Measurements from ENCODE around the gene SLC66A2.

Gene SLC66A2

GRCh38 chr18:79917169-79917852 is 34.1 kb downstream of the SLC66A2 start:
- no peak for ATAC-seq
- TF ChIP-seq ZFP30 (CRISPR knock-in tag; IDR thresholded peaks at IDR 0.05) (no peak), RARB (CRISPR knock-in tag; IDR thresholded peaks at IDR 0.05) (no peak), PPARA (CRISPR knock-in tag; IDR thresholded peaks at IDR 0.05; ENCODE audit: borderline replicate concordance) (no peak), CREB5 (CRISPR knock-in tag; IDR thresholded peaks at IDR 0.05; ENCODE audit: low read depth) (no peak), ISL1 (CRISPR knock-in tag; IDR thresholded peaks at IDR 0.05) (no peak), ZC3H10 (CRISPR knock-in tag; IDR thresholded peaks at IDR 0.05) (no peak), ESRRG (CRISPR knock-in tag; IDR thresholded peaks at IDR 0.05) (no peak), ZNF565 (CRISPR knock-in tag; conservative IDR thresholded peaks at IDR 0.05; ENCODE audit: low read depth) (no peak), CSDC2 (CRISPR knock-in tag; IDR thresholded peaks at IDR 0.05) (no peak), ZFP3 (CRISPR knock-in tag; IDR thresholded peaks at IDR 0.05) (no peak), PATZ1 (CRISPR knock-in tag; IDR thresholded peaks at IDR 0.05; ENCODE audit: borderline replicate concordance) (no peak), ZNF70 (CRISPR knock-in tag; IDR thresholded peaks at IDR 0.05) (no peak), TCF4 (CRISPR knock-in tag; IDR thresholded peaks at IDR 0.05; ENCODE audit: borderline replicate concordance) (no peak), TOX (CRISPR knock-in tag; IDR thresholded peaks at IDR 0.05; ENCODE audit: borderline replicate concordance) (no peak), GLIS3 (CRISPR knock-in tag; IDR thresholded peaks at IDR 0.05) (no peak), ARNTL (CRISPR knock-in tag; IDR thresholded peaks at IDR 0.05; ENCODE audit: borderline replicate concordance, low read depth) (no peak), BACH2 (CRISPR knock-in tag; IDR thresholded peaks at IDR 0.05; ENCODE audit: borderline replicate concordance) (no peak), ZNF8 (CRISPR knock-in tag; IDR thresholded peaks at IDR 0.05) (no peak)
- TF ChIP-seq, protein P1, sequence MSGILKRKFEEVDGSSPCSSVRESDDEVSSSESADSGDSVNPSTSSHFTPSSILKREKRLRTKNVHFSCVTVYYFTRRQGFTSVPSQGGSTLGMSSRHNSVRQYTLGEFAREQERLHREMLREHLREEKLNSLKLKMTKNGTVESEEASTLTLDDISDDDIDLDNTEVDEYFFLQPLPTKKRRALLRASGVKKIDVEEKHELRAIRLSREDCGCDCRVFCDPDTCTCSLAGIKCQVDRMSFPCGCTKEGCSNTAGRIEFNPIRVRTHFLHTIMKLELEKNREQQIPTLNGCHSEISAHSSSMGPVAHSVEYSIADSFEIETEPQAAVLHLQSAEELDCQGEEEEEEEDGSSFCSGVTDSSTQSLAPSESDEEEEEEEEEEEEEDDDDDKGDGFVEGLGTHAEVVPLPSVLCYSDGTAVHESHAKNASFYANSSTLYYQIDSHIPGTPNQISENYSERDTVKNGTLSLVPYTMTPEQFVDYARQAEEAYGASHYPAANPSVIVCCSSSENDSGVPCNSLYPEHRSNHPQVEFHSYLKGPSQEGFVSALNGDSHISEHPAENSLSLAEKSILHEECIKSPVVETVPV (CRISPR knock-in tag; IDR thresholded peaks at IDR 0.05), result no peak

DNA sequence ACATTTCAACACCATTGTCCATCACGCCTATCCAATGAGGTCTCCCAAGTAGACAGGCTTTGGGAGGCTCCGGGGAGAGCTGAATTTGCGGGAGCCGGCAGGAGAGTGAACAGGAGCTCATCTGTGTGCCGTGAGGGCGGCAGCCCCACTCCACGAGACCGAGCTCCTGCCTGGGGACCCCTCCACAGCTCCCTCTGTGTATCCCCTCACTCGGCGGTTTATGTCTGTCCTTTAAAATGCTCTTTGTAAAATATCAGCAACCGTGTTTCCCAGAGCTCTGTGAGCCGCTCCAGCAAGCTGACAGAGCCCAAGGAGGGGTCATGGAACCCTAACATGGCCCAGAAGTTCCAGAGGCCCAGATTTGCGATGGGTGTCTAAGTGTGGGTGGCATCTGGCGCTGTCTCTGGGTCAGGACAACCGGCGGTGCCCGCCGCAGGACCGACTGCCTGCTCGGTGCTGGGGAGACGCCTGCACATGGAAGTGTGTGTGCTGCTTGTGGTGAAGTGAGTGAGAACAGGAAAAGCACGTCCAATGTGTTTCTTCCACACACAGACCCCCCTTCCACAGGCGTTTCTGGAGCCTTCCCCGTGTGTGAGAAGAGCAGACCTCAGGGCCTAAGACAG is 34.8 kb downstream of the SLC66A2 start:
- ATAC-seq, result no peak
- TF ChIP-seq, protein P1 (CRISPR knock-in tag; IDR thresholded peaks at IDR 0.05), result no peak
- TF ChIP-seq ZFP30 (CRISPR knock-in tag; IDR thresholded peaks at IDR 0.05) (no peak), OSR1 (CRISPR knock-in tag; IDR thresholded peaks at IDR 0.05) (no peak), TOX (CRISPR knock-in tag; IDR thresholded peaks at IDR 0.05; ENCODE audit: borderline replicate concordance) (no peak), ISL1 (CRISPR knock-in tag; IDR thresholded peaks at IDR 0.05) (no peak), ZNF70 (CRISPR knock-in tag; IDR thresholded peaks at IDR 0.05) (no peak), POU6F1 (CRISPR knock-in tag; IDR thresholded peaks at IDR 0.05; ENCODE audit: borderline replicate concordance, low read depth) (no peak), PATZ1 (CRISPR knock-in tag; IDR thresholded peaks at IDR 0.05; ENCODE audit: borderline replicate concordance) (no peak)

All from SK-N-SH treated with all-trans-retinoic acid at 6 μM for 48 hours (cell line).